HTERT RPE-1 (cell line): ENCODE measurements around the gene MYOM3.

Source experiments
- in situ Hi-C: fragments of 300-500 bp; cut with MboI; formaldehyde crosslinking; loops from 4 replicates; pipeline ENCODE4 v1.14.3; 2020; ENCODE audit warnings: low sequenced_read_pairs

MYOM3 gene

GRCh38 chr1:24117132-24117531, 5.2 kb upstream of the MYOM3 start:
- in situ Hi-C loops: no loop called here

GRCh38 chr1:24114753-24115152, 2.8 kb upstream of the MYOM3 start:
- in situ Hi-C loops: no loop called here

DNA sequence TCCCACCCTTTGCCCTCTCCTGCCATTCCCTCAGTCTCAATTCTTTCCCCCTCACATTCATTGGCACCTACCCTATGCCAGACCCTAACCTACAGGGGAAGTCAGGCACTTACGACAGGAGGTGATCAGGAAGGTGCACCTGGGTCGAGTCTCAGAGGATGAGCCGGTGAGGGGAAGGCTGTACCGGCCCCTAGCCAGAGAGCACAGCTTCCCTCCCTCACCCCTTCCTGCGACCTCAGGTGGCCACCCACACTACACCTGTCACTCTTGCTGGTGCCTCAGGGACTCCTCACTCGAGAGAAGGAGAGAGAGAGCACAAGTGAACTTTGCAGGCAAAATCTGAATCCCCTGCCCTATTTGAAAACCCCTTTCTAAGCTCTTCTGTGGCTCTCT, 1.7 kb upstream of the MYOM3 start:
- in situ Hi-C loops: no loop called here

DNA sequence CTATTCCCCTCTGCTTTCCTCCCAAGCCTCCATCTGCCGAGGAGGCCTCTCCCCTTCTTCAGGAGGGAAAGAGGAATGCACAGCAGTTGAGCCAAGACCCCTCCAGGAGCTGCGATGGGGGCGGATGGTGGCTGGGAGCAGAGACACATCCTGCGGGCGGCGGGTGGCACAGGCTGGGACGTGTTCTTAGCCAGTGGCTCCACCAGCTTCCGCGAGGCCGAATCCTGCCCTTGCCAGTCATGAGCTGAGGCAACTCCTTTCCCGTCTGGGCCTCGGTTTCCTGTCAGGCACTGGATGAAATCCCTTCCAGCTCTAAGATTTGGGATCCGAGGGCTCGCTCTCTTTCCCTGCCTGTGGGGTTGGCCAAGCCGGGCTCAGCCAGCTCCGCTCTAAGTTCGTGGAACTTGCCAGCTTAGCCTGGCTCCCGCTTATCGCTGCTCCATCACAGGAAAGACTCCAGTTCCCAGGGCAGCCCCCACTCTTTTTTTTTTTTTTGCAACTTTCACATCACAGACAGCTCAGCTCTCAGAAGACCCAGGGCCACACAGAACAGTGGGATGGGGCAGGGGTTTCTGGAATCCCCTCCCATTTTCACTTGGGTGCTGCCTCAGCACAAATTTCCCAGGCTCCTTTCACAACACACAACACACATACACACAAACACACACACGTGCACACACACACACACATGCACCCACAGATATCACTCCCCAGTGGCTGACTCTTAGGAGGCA, 506 bp downstream of the MYOM3 start:
- in situ Hi-C loops: no loop called here

GRCh38 chr1:24110642-24111261, 1.2 kb downstream of the MYOM3 start:
- in situ Hi-C loops: no loop called here

GRCh38 chr1:24109686-24110475, 2.1 kb downstream of the MYOM3 start:
- in situ Hi-C loops: no loop called here

DNA sequence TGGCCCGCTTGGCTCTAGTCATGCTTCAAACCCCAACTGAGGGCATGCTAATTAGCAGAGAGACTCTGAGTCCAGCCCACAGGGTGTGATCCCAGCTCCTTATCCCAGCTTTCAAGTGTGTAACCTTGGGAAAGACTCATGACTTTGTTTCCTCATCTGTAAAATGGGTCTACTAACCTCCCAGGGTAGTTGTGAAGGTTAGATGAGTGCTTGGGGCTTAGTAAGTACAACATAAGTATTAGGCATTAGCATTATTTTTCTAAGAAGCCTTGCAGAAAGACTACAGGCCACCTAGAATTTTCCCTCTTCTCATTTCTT, 2.8 kb downstream of the MYOM3 start:
- in situ Hi-C loops: no loop called here

- in situ Hi-C loops: no loop called here
Observed at GRCh38 chr1:24108334-24109165, 3.4 kb downstream of the MYOM3 start.

GRCh38 chr1:24107462-24108138, 4.3 kb downstream of the MYOM3 start:
- in situ Hi-C loops: no loop called here

GRCh38 chr1:24105368-24106160, 6.4 kb downstream of the MYOM3 start:
- in situ Hi-C loops: no loop called here

DNA sequence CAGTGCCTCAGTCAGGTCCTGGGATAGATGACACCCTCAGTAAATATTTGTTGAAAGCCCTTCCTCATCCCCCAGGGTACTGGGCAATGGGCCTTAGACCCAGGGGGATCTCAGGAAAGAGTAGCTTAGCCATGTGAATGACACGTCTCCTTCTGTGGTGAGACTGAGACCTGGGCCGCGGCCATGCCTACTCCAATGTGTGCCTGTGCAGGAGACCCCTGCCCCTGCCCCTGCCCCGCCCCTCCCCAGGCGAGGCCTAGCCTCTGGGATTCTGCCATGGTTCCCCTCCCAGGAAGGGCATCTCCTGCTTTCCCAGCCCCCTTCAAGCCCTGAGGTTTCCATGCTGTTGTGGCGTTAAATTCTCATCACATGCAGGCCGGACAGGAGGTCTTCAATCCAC, 7.1 kb downstream of the MYOM3 start:
- in situ Hi-C loops: no loop called here

GRCh38 chr1:24103879-24104278, 8.1 kb downstream of the MYOM3 start:
- in situ Hi-C loops: no loop called here

- in situ Hi-C loops: no loop called here
Observed at GRCh38 chr1:24103408-24103807, 8.5 kb downstream of the MYOM3 start.

DNA sequence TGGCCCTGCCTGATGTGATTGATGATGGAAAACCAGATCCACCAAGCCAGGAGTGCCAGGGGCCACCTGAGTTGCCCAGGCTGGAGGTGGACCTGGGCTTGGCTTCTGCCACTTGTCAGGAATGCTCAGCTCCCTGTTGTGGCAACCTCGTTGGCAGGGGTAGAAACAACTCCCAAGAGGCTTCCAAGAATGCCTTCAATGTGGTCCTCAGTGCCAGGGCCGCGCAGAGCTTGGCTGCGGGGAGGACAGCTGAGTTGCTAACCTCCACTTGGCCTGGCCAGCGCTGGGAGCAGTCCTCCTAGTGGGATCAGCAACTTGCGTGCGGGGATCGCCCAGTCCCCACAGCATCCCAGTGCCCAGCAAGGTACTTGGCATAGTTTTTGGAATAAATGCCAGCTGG, 9.0 kb downstream of the MYOM3 start:
- in situ Hi-C loops: no loop called here

DNA sequence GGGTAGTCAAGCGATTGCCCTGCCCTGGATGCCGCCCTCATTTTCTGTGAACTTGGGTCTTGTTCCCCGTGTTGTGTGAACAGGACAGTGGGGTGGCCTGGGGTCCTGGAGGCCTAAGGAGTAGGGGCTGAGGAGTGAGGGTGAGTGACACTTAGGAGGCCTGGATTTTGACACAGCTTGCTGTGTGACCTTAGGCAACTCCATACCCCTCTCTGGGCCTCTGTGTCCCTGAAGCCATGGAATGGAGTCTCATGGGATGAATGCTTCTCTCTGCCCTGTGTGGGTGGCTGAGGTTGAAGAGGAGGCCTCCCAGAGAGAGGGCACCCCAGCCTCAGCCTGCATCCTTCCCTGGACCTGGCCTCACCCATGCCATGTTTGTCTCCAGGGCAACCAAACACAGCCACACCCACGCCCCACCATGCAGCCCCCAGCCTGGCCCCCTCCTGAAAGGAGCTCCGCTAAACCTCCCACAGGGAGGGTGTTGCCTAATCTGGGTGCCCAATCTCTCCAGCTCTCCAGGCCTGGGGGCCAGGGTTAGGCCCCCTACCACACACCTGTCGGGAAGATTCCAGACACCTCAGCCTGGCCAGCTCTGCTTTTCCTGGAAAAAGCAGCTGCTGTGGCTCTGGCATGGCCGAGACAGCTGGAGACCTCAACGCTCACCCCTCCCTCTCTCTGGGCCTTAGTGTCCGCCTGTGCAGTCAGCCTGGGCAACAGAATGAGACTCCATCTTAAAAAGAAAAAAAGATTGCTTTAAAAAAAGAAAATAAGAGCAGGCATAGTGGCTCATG, 9.9 kb downstream of the MYOM3 start:
- in situ Hi-C loops: no loop called here

DNA sequence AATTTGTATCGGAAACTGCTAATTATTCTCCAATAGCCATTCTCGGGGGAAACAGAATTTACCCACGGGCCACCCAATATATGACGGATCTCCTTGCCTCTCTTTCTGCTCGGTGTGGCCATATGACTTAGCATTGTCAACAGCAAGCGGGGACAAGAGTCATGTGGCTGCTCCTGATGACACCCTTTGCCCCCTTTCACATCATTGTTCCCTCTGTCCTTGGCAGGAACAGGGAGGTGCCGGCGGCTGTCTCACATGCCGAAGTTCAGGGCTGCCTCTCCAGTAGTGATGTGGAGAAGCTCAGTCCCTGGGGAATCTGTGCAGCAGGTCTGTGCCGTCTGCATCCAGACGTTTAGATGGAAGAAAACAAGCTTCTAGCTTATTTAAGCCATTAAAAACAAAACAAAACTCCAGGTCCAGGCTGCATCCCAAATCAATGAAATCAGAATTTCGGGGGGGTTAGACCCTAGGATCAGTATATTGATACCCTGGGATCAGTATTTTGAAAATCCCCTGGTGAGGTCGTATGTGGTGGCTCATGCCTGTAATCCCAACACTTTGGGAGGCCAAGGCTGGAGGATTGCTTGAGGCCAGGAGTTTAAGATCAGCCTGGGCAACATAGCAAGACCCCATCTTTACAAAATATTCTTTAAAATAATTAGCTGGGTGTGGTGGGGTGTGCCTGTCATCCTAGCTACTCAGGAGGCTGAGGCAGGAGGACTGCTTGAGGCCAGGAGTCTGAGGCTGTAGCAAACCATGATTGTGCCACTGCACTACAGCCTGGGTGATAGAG, 10.8 kb downstream of the MYOM3 start:
- in situ Hi-C loops: no loop called here

GRCh38 chr1:24098943-24099638, 12.8 kb downstream of the MYOM3 start:
- in situ Hi-C loops: no loop called here

GRCh38 chr1:24098102-24098501, 13.8 kb downstream of the MYOM3 start:
- in situ Hi-C loops: no loop called here
